ENCODE data around the gene FBXW9. TPM values are rescaled to one million over a fixed set of nuclear protein-coding genes. Genes with fewer than 3 reads are reported as not detected.

The FBXW9 gene
- polyA plus RNA-seq, 1 donor from 2014 or later = 16.2 TPM

- Histone ChIP-seq H3F3A (ENCODE audit: insufficient read depth, low read length, poor library complexity, severe bottlenecking) (no peaks in the 10 kb centered on the region), H3K27ac (ENCODE audit: low read length) (peak overlapping the region; percentile 95), H3K79me2 (replicated peaks; ENCODE audit: insufficient read depth, low read length) (peaks cover 29% of the 10 kb centered on the region), H3K9me3 (ENCODE audit: low read length) (no peaks in the 10 kb centered on the region), H3K9me2 (ENCODE audit: insufficient read depth, low read length) (no peaks in the 10 kb centered on the region), H3K36me3 (ENCODE audit: insufficient read depth, low read length) (no peaks in the 10 kb centered on the region), H3K9ac (ENCODE audit: low read length) (peak overlapping the region; percentile 87), H3K4me2 (ENCODE audit: low read length) (peak overlapping the region; percentile 94), H3K27me3 (ENCODE audit: insufficient read depth, low read depth, low read length) (no peaks in the 10 kb centered on the region), H2AFZ (ENCODE audit: low read depth, low read length) (peak overlapping the region; percentile 86), H3K4me3 (ENCODE audit: low read length) (peak overlapping the region; percentile 87), H4K20me1 (ENCODE audit: insufficient read depth) (no peaks in the 10 kb centered on the region)
- TF ChIP-seq CTCF (IDR thresholded peaks at IDR 0.05; ENCODE audit: poor library complexity, severe bottlenecking) (peak; percentile 22), SMC3 (conservative IDR thresholded peaks at IDR 0.05; ENCODE audit: poor library complexity) (no peak), REST (IDR thresholded peaks at IDR 0.05; ENCODE audit: borderline replicate concordance) (peak; percentile 33), EP300 (conservative IDR thresholded peaks at IDR 0.05; ENCODE audit: poor library complexity, severe bottlenecking) (peak; percentile 52), RAD21 (conservative IDR thresholded peaks at IDR 0.05) (no peak), MXI1 (conservative IDR thresholded peaks at IDR 0.05; ENCODE audit: poor library complexity, severe bottlenecking) (peak; percentile 96), POLR2AphosphoS5 (IDR thresholded peaks at IDR 0.05) (peak; percentile 90), EZH2 (IDR thresholded peaks at IDR 0.05; ENCODE audit: borderline replicate concordance, insufficient read depth, low read length, poor library complexity, severe bottlenecking) (no peak), TAF1 (IDR thresholded peaks at IDR 0.05; ENCODE audit: low read depth) (peak; percentile 56)
Measured at GRCh38 chr19:12669270-12670158, 26.9 kb downstream of the FBXW9 start.

- Histone ChIP-seq H3K9me3 (ENCODE audit: low read length) (no peaks in the 10 kb centered on the region), H3K79me2 (replicated peaks; ENCODE audit: insufficient read depth, low read length) (peaks cover 29% of the 10 kb centered on the region), H3K27me3 (ENCODE audit: insufficient read depth, low read depth, low read length) (no peaks in the 10 kb centered on the region), H2AFZ (ENCODE audit: low read depth, low read length) (peak overlapping the region; percentile 86), H3K27ac (ENCODE audit: low read length) (peak overlapping the region; percentile 95), H3K9me2 (ENCODE audit: insufficient read depth, low read length) (no peaks in the 10 kb centered on the region), H3F3A (ENCODE audit: insufficient read depth, low read length, poor library complexity, severe bottlenecking) (no peaks in the 10 kb centered on the region), H3K9ac (ENCODE audit: low read length) (peak overlapping the region; percentile 87), H4K20me1 (ENCODE audit: insufficient read depth) (no peaks in the 10 kb centered on the region), H3K4me2 (ENCODE audit: low read length) (peak overlapping the region; percentile 94), H3K36me3 (ENCODE audit: insufficient read depth, low read length) (no peaks in the 10 kb centered on the region), H3K4me3 (ENCODE audit: low read length) (peak overlapping the region; percentile 87)
- TF ChIP-seq MXI1 (conservative IDR thresholded peaks at IDR 0.05; ENCODE audit: poor library complexity, severe bottlenecking) = no peak
- no peak for TF ChIP-seq TAF1 (IDR thresholded peaks at IDR 0.05; ENCODE audit: low read depth)
- TF ChIP-seq REST (IDR thresholded peaks at IDR 0.05; ENCODE audit: borderline replicate concordance) = no peak
- TF ChIP-seq CTCF (IDR thresholded peaks at IDR 0.05; ENCODE audit: poor library complexity, severe bottlenecking) = no peak
- no peak for TF ChIP-seq POLR2AphosphoS5 (IDR thresholded peaks at IDR 0.05)
Measured at GRCh38 chr19:12668932-12669269, 27.5 kb downstream of the FBXW9 start.

Measured in neural cell (in vitro differentiated cells).